ENCODE results near the gene MCAM. TPM values are rescaled to one million over a fixed set of nuclear protein-coding genes. Genes with fewer than 3 reads are reported as not detected.

The MCAM gene
- total RNA-seq, 1 experiment from 2014 or later, result 26.4 TPM

- no peak overlapping the region for H3K27ac Mint-ChIP-seq
- H3K9me3 Mint-ChIP-seq, result no peaks in the 10 kb centered on the region
- H3K4me1 Mint-ChIP-seq, result peaks cover 33% of the 10 kb centered on the region
- ChIA-PET POLR2A (interaction anchor here (1.2 to 4.7 kb wide), 4 partner anchors 8 to 24 kb away, joined by 3 to 35 read pairs (median 6); partner anchors contain the start of gene RNF26), CTCF (interaction anchor here (0.5 to 13.7 kb wide), 14 partner anchors 8 to 703 kb away, joined by 3 to 387 read pairs (median 4); partner anchors contain the start of genes ABCG4, C1QTNF5, CBL and RNF26)
- peaks cover 9% of the 10 kb centered on the region for H3K36me3 Mint-ChIP-seq
- no peak for ATAC-seq
- peaks cover 44% of the 10 kb centered on the region for H3K27me3 Mint-ChIP-seq (ENCODE audit: low read depth)
- TF ChIP-seq NFATC4 (CRISPR knock-in tag; IDR thresholded peaks at IDR 0.05), result no peak
- TF ChIP-seq ZNF416 (CRISPR knock-in tag; IDR thresholded peaks at IDR 0.05), result 0 out of 2 replicates have a peak, but pooled peaks have one; percentile 40
- TF ChIP-seq ZSCAN18 (CRISPR knock-in tag; IDR thresholded peaks at IDR 0.05), result no peak
- no peak for TF ChIP-seq ZNF281 (CRISPR knock-in tag; IDR thresholded peaks at IDR 0.05)
- no peak for DNase-seq (ENCODE audit: low spot score)
- peak overlapping the region; percentile 69 for H3K4me3 Mint-ChIP-seq
Observed at GRCh38 chr11:119314726-119315125, 2.2 kb downstream of the MCAM start.

- Mint-ChIP-seq H3K36me3 (peaks cover 19% of the 10 kb centered on the region), H3K4me3 (no peak overlapping the region), H3K27me3 (ENCODE audit: low read depth) (peaks cover 15% of the 10 kb centered on the region), H3K27ac (no peak overlapping the region), H3K9me3 (no peaks in the 10 kb centered on the region), H3K4me1 (peaks cover 23% of the 10 kb centered on the region)
- ChIA-PET POLR2A (interaction anchor here (1.1 kb wide), 1 partner anchor 10 kb away, joined by 5 read pairs; no protein-coding TSS in a partner anchor), CTCF (interaction anchor here (1.2 to 1.5 kb wide), 2 partner anchors 11 to 164 kb away, joined by 3 to 7 read pairs; no protein-coding TSS in a partner anchor)
- ATAC-seq (no peak), DNase-seq (ENCODE audit: low spot score) (no peak)
- TF ChIP-seq ATF2 (CRISPR knock-in tag; IDR thresholded peaks at IDR 0.05; ENCODE audit: borderline replicate concordance, low read depth) (no peak), ZNF121 (CRISPR knock-in tag; IDR thresholded peaks at IDR 0.05) (no peak), MLX (CRISPR knock-in tag; IDR thresholded peaks at IDR 0.05) (no peak), ZNF425 (CRISPR knock-in tag; conservative IDR thresholded peaks at IDR 0.05) (no peak), ZNF263 (CRISPR knock-in tag; IDR thresholded peaks at IDR 0.05; ENCODE audit: low read depth) (no peak), GRHL2 (CRISPR knock-in tag; IDR thresholded peaks at IDR 0.05; ENCODE audit: insufficient replicate concordance, severe bottlenecking) (no peak), ZNF532 (CRISPR knock-in tag; IDR thresholded peaks at IDR 0.05; ENCODE audit: borderline replicate concordance) (no peak), AR (CRISPR knock-in tag; IDR thresholded peaks at IDR 0.05) (no peak), ATF6 (CRISPR knock-in tag; IDR thresholded peaks at IDR 0.05) (no peak), TP53 (CRISPR knock-in tag; IDR thresholded peaks at IDR 0.05) (no peak), FOXJ3 (CRISPR knock-in tag; IDR thresholded peaks at IDR 0.05; ENCODE audit: borderline replicate concordance) (no peak)
Observed at GRCh38 chr11:119310682-119311052, 6.3 kb downstream of the MCAM start.

Measured in WTC11 (cell line).